Measurements from ENCODE around the gene NAP1L4.
"Not testable (repeated sequence)": the region's sequence is repeated elsewhere in the genome, so short reads cannot be mapped to it uniquely, and the experiment has no call there.

The NAP1L4 gene

DNA sequence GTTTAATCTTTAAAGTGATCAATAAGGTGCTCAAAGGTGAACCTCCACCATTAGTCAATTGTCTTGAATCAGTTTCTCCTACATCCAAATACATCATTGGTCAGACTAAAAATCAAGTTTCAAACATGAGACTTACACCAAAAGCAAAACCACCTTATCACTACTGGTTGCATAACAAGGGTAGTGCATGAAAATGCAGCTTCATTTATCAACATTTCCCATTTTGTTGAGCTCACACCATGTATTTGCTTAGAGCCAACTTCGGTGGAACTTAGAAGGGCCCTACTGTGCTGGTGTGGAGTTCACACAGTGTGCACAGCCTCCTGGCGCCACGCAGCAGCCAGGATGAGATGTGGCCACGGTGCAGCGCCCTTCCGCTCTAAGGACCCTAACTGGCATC, 39.8 kb downstream of the NAP1L4 start:
- FAIRE-seq, result no peak

DNA sequence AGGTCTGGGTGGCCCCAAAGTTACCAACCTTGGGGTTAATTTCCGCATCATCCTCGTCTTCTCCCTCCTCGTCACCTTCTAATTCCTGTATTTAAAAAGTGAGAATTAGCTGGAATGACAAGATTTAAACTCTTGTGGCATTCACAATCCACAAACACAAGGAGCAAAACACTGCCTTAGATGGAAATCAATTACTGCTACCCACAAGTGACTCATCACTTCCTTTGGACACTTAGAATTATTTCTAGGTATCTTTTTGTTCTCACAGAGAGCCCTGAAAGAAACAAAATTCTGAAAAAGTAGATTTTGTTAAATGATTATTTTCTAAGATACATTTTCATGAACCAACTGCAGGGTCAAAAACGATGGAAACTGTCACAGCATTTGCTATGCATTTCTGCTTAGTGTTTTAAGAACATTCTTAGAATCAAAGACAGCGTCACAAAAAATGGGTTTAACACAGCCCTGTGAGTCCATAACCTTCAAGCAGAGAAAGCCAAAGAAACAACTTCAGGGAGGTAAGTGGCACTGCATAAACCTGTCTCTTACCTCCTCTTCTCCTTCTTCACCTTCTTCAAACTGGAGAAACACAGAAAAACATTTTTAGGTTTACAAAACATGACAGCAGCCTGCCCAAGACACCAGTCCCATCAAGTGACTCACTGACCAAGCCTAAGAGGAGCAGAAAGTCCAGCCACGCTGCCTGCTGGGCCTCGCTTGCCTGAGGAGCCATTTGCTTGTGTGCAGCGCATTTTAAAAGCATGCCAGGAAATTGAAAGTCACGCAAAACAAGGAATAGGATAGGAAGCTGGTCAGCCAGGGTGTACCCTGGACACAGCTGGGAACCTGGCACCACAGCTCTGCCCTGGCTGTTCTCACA, 40.7 kb downstream of the NAP1L4 start:
- FAIRE-seq, result no peak

DNA sequence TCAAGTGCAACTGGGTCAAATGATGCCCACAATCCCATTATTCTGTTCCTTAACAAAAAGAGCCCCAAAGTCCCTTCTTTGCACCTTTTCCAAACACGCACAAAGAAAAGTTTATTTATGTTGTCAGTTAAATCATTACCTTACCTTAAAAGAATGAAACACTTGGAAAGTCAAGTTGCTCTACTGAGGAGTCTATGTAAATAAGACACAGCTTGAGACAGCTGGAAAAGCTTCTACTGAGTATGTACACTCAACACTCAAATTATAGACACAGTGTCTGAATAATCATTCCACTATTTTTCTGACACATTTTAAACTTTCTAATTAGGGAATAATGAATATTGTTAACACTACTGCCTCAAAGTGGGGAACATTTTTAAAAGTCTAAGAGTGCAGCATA, 41.3 kb downstream of the NAP1L4 start:
- no peak for FAIRE-seq

DNA sequence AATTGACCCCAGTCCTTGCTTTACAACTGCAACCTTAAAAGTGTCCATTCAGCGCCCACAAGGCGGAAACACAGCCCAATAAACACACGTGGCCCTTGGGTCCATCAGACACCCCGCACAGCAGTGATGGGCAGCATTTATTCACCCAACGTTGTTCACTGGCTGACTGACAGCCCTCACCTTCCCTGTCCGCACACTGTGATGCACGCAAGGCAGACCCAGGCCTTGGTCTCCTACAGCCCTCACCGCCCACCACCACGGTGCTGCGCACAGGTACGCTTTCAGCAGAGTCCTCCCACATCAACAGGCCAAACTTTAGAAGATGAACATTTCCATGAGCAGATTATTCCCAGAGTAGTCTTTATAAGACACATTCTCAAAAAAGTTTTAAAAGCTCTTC, 42.2 kb downstream of the NAP1L4 start:
- FAIRE-seq, result no peak

DNA sequence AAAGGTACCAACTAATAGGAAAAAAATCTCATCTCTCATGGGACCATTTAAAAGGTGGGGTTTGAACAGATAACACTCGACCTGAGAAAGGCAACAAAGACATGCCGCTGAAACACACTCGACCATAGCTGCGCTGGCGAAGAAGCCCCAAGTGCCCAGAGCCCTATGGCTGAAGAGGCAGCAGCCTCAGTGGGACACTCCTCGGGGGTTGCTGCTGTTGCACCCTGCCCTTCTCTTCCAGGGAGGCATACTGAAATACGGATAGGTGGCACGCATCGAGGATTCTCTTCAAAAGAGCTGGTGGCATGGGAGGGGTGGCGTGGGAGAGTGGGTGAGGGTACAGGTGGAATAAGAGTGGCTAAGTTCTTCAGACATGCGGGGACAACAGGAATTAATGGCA, 44.4 kb downstream of the NAP1L4 start:
- FAIRE-seq, result no peak

DNA sequence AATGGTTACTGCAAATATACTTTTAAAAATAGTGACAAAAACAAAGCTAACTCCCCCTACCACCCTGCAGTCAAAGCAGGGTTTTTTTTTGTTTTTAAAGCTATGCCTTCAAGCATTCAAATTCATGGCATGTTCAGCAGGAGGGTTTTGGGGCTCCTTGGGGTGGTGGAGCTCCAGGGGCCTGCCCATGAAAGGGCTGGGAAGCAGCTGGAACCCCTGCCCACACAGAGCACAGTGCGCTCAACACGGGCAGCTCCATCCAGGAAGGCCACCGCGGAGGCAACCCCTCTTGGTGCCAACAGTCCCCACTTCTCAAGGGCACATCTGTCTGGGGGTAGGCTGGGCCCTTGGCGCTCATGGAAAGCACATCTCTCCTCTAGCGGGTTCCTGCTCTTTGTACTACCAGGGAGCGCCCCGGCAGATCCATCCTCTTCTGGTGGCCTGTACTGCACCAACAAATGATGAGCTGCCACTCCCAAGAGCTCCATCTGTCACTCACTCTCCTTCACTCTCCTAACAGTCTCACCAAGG, 46.3 kb downstream of the NAP1L4 start:
- no peak for FAIRE-seq

DNA sequence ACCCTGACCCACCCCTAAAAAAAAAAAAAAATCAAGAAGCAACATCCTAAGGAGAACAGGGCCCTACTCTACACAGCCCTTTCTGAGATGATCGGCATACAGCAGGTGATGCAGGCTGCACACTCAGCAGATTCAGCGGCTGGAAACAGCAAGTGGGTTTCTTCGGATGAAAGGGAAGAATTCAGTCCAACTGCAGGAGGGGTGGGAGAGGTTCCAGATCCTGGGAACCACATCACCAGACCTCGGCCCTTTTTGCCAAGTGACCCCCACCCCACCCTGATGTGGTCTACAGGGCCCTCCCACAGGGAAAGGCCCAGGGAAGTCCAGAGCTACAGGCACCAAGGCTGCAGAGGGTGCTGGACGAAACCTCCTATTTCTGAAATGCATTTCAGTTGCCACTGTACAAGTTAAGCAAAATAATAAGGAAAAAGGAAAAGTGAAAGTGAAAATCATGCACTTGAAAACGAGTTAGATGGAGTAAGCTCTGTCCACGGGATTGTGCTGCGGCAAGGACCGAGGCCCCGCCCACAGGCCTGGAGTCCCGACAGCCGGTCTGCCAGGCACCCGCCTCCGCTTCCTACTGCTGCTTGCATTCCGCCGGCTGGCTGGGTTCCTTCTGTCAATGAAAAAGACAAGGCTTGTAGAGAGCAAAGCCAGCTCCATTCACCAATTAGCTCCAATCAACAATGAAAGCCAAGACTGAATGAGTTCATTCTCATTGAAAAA, 46.9 kb downstream of the NAP1L4 start:
- no peak for FAIRE-seq

DNA sequence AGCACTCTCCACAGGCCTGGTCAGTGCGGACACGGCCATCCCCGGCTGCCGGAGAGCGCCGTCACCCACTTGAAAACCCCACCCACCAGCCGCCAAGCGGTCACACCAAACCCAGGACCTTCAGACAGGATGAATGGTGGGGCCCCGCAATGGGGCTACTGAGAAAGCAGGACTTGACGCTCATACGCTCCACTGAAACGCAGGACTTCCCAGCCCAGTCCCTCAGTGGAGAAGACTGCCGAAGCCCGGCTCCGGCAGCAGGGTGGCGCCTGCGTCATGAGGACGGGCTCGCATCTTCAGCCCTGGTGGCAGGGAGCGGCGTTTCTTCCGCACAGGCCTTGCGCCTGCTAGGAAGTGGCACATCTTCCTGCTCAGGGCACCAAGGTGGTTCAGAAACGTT, 47.6 kb downstream of the NAP1L4 start:
- FAIRE-seq, result no peak

DNA sequence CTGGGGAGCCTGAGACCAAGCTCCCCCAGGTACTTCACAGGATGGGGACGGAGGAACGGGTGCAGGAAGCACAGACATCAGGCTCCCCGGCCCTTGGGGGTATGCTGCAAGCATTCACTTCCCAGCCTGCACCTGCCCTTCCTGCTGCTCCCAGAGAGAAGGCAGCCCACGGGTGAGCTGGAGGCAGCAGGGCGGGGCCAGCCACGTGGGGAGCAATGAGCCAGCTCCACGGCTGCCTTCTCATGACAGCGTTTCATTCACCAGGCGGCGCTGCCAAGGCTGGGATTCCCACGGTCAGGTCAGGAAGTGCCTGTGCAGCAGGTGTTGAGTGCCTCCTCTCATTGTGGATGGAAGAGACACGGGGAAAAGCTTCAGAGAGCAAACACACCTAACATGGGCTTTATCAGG, 48.4 kb downstream of the NAP1L4 start:
- no peak for FAIRE-seq

DNA sequence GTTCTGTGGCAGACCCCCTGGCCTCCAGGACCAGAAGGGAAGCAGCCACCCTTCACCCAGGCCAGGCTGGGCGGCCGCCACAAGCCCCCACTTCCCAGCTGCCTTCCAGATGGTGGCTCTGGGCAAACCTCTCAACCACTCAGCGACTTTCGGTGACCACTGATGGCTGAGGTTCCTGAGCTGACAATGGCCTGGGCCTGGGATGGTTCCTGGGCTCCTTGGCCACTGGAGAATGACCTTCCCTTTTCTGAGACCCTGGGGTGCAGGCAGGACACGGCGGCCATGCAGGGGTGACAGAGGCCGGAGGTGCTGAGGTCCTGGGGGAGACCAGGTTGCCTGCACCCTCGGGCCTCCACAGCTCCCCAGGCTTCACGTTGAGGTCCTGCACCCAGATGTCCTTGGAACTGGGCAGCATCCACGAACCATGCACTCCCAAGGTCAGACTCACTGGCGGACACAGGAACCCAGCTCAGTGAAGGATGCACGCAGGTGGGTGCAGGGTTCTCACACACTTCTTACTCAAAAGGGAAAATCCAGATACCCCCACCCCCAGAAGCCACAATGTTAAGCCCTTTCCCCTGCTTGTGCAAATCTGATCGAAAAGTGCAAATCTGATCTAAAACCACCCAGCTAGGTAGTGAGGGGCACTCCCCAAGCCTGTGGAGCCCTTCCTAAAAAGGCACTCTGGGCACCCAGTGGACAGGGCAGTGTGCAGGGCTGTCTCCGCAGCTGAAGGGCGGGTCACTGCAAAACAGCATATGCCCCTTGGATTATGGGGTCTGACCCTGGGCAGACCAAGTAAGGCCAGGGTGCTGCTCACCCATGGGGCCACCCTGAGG, 49.0 kb downstream of the NAP1L4 start:
- FAIRE-seq, result no peak

DNA sequence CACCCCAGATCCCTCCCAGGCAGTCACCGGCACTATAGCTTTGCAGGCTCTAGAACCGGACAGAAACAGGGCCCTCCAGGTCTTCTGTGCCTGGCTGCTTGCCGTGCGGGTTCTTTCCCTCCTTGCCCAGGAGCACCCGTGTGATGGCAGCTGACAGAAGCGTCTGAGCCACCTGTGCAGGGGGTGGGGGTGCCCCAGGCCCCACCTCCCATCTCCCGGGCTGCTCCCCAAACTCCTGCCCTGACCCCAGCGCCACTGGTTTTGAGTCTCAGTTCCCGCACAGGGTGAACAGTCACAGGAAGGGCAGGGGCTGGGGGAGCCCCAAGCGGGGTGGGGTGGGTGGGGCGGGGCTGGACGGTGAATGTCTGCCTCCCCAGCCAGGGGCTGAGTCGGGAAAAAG, 49.7 kb downstream of the NAP1L4 start:
- FAIRE-seq, result no peak

DNA sequence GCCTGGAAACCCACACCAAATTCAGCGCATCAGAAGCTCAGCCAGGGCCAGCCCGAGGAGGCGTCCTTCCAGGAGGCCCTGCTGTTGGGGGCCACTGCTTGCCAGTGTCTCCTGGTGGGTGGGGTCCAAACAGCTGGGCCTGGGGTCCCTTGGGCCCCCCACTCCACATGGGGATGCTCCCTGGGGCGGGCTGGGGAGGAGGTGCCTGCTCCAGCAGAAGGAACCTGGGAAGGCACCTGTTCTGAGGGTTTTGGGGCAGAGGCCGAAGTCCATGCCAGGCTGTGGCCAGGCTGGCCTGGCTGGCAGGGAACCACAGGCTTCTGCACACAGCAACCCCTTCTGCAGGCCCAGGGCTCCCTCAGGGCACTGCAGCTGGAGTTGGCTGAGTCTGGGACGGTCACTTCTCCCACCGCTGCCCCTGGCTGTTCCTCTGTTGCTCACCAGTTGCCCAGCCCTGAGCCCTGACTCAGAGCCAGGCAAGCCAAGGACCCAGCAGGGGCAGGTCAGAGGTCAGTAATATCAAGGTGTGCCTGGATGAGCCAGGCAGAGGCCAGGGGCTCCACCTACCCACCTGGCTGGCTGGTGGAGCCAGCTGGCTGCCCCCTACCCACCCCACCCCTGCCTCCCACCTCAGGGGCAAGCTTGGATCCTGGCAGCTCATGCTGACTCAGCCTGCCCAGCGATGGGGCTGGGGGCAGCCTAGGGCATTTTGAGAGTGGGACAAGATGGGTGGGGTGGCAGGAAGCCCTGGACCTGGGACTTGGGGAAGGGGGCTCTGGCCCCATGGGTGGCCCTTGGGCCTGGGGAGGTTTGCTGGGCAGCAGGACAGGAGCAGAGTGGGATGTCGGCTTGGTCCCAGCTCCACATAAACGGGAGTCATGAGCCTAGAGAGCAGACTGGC, 51.0 kb downstream of the NAP1L4 start:
- no peak for FAIRE-seq

DNA sequence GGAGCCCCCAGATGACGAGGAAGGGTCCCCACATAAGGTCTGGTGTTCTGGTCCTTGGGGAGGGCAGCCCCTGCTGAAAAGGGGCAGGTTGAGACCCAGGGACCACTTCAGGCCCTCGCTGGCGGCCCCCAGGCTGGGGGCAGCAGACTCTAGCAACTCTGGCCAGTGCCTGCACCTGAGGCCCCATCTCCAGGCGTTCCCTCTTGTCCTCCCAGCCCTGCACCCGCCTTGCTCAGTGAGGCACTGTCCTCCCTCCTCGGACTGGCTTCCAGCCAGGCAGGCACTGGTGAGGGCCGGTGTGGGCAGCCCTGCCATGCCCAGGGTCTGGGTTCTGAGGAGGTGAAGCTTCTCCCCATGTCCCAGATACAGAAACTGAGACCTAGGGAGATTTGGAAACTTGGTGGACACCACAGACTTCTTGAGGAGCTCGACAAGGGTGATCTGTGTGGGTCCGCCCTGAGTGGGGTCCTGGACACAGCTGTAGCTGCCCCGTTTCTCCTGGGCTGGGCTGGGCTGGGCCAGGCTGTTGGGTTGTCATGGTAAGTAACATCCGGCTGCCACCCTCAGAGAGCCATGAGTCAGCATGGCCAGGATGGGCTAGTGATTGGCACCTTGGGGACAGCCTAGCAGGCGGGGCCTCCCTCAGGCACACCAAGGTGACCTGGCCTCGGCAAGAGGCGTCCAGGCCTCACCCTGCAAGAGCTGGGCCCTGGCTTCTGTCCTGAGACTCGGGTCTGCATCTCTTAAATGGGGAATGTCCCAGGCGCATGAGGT, 51.8 kb downstream of the NAP1L4 start:
- no peak for FAIRE-seq

DNA sequence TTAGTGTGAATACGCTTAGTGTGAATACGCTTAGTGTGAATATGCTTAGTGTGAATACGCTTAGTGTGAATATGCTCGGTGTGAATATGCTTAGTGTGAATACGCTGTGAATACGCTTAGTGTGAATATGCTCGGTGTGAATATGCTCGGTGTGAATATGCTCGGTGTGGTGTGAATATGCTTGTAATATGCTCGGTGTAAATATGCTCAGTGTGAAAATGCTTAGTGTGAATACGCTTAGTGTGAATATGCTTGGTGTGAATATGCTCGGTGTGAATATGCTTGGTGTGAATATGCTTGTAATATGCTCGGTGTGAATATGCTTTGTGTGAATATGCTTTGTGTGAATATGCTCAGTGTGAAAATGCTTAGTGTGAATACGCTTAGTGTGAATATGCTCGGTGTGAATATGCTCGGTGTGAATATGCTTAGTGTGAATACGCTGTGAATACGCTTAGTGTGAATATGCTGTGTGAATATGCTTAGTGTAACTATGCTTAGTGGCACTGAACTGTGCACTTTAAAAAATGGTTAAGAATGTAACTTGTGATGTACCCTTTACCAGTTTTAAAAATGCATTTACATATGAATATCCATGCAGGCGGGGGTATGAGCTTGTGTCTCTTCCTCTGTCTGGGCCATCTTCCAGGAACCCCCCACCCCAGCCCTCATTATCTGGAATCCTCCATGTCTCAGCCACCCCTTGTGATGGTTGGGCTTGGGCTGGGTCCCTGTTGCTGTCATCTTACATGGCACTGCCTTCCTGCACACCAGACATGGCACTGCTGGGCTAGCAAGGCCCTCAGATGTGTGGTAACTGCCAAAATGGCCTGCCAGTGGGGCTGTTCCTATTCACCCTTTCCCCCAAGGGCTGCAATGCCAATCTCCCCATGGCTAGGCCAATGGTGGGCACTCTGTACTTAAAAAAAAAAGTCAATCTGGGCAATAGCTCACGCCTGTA, 53.4 kb downstream of the NAP1L4 start:
- FAIRE-seq, result not testable (repeated sequence)

DNA sequence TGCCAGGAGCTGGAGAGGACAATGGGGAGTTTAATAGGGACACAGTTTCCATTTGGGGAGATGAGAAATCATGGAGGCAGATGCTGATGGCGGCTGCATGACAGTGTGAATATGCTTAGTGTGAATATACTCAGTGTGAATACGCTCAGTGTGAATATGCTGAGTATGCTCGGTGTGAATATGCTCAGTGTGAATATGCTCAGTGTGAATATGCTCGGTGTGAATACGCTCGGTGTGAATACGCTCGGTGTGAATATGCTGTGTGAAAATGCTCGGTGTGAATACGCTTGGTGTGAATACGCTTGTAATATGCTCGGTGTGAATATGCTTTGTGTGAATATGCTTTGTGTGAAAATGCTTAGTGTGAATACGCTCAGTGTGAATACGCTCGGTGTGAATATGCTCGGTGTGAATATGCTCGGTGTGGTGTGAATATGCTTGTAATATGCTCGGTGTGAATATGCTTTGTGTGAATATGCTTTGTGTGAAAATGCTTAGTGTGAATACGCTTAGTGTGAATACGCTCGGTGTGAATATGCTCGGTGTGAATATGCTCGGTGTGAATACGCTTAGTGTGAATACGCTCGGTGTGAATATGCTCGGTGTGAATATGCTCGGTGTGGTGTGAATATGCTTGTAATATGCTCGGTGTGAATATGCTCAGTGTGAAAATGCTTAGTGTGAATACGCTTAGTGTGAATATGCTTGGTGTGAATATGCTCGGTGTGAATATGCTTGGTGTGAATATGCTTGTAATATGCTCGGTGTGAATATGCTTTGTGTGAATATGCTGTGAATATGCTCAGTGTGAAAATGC, 54.3 kb downstream of the NAP1L4 start:
- not testable (repeated sequence) for FAIRE-seq

DNA sequence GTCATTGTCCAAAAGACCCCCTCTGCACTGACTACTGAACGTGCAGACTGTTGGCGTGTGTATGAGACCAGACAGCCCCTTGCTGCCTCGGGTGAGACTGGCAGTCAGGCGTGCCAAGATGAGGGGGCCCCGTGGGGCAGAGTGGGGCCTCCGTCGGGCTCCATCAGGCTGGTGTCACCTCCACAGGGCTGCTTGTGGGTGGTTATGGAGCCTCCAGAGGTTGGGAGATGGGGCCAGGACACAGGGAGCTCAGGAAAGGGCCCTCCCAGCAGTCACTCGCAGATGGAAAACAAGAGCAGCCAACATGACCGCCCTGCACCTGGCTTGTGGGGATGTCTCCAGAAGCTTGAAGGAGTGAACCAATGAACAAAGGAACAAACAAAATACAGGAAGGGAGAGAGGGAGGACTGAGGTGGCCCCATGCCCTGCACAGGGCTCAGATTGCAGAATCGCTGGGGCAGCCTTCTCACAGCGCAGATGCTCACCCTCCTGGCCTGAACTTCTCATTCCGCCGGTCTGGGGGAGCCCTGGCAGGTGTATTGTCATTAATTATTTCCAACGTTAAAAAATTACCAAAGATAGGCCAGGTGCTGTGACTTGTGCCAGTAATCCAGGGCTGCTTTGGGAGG, 57.4 kb downstream of the NAP1L4 start:
- FAIRE-seq, result no peak

DNA sequence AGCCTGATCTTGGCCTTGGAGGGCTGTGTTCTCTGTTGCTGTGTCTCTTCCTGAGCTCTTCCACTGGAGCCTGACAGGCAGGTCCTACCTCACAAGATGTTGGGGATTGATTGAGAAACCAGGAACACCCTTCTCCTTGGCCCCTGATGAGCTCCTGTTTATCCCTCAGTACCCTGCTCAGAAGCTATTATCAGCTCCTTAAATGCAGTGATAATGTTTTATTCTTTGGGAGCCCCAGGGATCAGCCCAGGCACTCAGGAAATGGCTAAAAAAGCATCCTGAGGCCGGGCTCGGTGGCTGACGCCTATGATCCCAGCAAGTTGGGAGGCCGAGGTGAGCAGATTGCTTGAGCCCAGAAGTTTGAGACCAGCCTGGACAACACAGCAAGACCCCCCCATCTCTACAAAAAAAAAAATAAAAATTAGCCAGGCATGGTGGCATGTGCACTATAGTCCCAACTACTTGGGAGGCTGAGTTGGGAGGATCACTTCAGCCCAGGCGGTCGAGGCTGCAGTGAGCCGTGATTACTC, 58.0 kb downstream of the NAP1L4 start:
- no peak for FAIRE-seq

DNA sequence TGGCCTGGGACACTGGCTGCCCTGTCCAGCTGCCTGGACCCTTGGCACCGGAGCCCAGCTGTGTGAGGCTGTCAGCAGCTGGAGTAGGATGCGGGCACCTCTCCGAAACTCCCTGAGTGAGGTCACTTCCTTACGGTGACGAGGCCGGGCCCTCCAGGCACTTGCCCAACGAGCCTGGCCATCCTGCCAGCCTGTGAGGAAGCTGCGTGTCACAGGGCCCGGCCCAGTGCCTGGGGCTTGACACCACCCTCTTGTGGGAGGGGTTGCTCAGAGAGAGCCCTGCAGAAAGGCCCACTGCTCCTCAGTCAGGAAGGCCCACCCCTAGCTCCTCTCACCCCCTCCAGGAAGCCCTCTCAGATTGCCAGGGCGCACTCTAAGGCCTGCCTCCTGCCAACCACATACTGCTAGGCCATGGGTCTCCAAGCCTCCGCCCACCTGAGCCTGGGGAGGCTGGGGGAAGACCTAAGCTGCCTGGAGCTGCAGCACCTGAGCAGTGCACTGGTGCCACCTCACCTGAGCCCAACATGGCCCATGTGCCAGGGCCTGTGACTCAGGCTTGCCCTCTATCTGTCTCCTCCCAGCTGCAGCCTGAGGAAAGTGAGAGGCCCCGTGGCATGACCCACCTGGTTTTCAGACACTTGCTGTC, 58.6 kb downstream of the NAP1L4 start:
- FAIRE-seq, result no peak

Measured in TTC549 (cell line).